BJ (cell line): ENCODE results near the gene LCP1. TPM values are rescaled to one million over a fixed set of nuclear protein-coding genes. Genes with fewer than 3 reads are reported as not detected.

Experiments
- CTCF ChIA-PET: fragments of 350-600 bp; formaldehyde crosslinking; extraction: SDS; loops from one replicate; lab custom pipeline; 2021; ENCODE audit warnings: antibody characterized with exemption, inconsistent platforms; lab: Yijun Ruan, JAX
- POLR2A ChIA-PET: fragments of 300-600 bp; sonication (Branson Sonifier 250); formaldehyde crosslinking; extraction: SDS; loops from one replicate; lab custom pipeline; 2021; ENCODE audit warnings: antibody characterized with exemption; lab: Charles Lee
- DNase-seq: peaks from one replicate; pipeline ENCODE4 v3.0.0-alpha.2; 2011; ENCODE audit warnings: low read depth
- H3K27me3 ChIP-seq: 2 replicates; pipeline ENCODE4 v1.6.0; 2011; ENCODE audit warnings: low read length; ENCODE audit not compliant: control insufficient read depth, insufficient read depth
- H3K36me3 ChIP-seq: 2 replicates; pipeline ENCODE4 v1.5.1; 2011; ENCODE audit warnings: low read length; ENCODE audit not compliant: control insufficient read depth, insufficient read depth
- H3K4me3 ChIP-seq: 2 replicates; pipeline ENCODE4 v1.5.1; 2011; ENCODE audit warnings: low read depth, mild to moderate bottlenecking, control low read depth, low read length
- CTCF ChIP-seq: IDR thresholded peaks from 2 replicates; pipeline ENCODE4 v1.5.1; 2011; ENCODE audit warnings: low read depth, mild to moderate bottlenecking, control low read depth, inconsistent platforms, low read length, moderate library complexity; ENCODE audit not compliant: insufficient read depth
- polyA plus RNA-seq: library from polyadenylated mRNA; depleted of rRNA; stranded (reverse); fragments of >200 nt; gene quantifications from 2 replicates; pipeline ENCODE4 v1.2.3, GENCODE V29; 2011

Gene LCP1
- polyA plus RNA-seq, 1 experiment = 0.06 TPM

GRCh38 chr13:46160065-46160464, 21.9 kb downstream of the LCP1 start:
- no peak for DNase-seq
- Histone ChIP-seq H3K4me3 (no peak overlapping the region), H3K27me3 (peaks cover 1% of the 10 kb centered on the region), H3K36me3 (no peaks in the 10 kb centered on the region)
- ChIA-PET POLR2A (no interaction called here), CTCF (interaction anchor here (1.0 to 3.0 kb wide), 20 partner anchors 8 to 571 kb away, joined by 3 to 31 read pairs (median 4); no protein-coding TSS in a partner anchor)
- TF ChIP-seq CTCF = no peak

DNA sequence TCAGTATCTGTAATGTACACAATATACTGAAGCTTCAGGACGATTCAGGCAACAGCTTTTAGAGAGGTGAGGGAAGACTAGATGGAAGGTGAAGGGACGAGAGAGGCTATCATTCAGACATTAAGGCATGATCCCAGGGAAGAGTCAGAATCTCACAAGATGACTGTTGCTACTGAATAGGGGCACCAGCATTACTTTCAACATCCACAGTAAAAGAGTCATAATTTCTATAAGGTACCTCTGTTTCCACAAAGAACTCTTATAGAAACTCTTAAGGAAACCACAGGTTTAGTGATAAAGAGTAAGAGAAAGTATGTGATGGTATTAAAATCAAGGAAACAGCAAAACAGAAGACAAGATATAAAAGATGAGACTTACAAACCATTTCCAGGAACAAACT, 23.0 kb downstream of the LCP1 start:
- ChIA-PET POLR2A (no interaction called here), CTCF (interaction anchor here (0.9 to 3.0 kb wide), 8 partner anchors 9 to 163 kb away, joined by 3 to 31 read pairs (median 9); no protein-coding TSS in a partner anchor)
- TF ChIP-seq CTCF = no peak
- Histone ChIP-seq H3K4me3 (no peak overlapping the region), H3K27me3 (peaks cover 1% of the 10 kb centered on the region), H3K36me3 (no peaks in the 10 kb centered on the region)
- no peak for DNase-seq

DNA sequence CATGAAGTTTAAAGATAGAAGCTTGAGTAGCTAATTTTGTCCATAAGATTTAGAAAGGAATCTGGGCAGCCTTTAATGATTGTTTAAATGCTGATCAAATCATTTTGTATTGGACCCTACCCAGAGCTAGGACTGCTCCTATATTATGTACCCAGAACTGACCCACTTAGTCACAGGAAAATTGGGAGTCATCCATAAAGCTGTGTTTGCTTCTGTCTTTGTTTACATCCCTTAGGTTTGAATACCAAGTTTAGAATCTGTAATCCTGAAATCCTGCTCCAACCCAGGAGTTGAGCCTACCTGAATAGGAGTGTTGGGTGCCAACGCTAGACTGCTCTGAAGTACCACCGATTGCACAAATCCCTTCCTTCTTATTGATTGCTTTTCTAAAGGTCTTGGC, 23.8 kb downstream of the LCP1 start:
- ChIA-PET CTCF (interaction anchor here (1.1 to 3.0 kb wide), 2 partner anchors 13 to 350 kb away, joined by 3 to 12 read pairs; no protein-coding TSS in a partner anchor), POLR2A (no interaction called here)
- TF ChIP-seq CTCF = no peak
- no peaks in the 10 kb centered on the region for H3K36me3 ChIP-seq
- H3K4me3 ChIP-seq = no peak overlapping the region
- H3K27me3 ChIP-seq = peaks cover 1% of the 10 kb centered on the region
- DNase-seq = no peak

GRCh38 chr13:46154136-46154801, 27.7 kb downstream of the LCP1 start:
- H3K36me3 ChIP-seq = no peaks in the 10 kb centered on the region
- ChIA-PET CTCF (interaction anchor here (0.6 to 1.7 kb wide), 4 partner anchors 14 to 347 kb away, joined by 3 to 6 read pairs (median 5); no protein-coding TSS in a partner anchor), POLR2A (no interaction called here)
- H3K27me3 ChIP-seq = no peaks in the 10 kb centered on the region; the same call in 1 of the 2 replicates
- DNase-seq = no peak
- H3K4me3 ChIP-seq = no peak overlapping the region
- TF ChIP-seq CTCF = no peak

DNA sequence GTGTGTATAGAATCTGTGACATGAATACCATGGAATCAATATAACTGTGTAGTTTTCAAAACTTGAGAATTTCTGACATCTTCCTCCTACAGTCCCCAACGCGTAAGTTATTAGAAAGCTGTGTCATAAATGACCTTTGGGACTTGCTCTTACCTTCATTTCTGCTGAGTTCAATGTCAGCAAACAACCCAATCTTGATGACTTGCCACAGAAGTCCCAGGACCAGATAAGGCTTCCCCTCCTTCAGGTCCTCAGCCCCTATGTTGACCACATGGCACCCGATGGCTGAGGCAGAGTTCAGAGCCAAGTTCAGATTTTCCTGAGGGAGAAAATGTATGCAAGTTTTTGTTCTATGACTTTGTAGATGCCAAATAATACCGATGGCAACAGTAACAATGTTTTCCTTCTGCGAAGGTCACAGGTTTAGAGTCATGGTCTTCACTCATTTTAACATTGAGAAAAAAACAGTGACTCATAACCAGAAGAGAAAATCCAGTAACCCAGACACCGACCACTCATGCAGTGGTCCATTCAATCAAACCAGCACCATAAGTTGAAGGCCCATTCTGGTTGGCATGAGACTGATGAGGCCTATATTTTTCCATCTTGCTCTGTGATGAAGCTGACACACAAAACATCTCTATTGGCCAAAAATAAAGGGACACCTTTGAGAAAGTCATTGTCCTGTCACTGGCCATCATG, 29.2 kb downstream of the LCP1 start:
- Histone ChIP-seq H3K27me3 (no peaks in the 10 kb centered on the region; the same call in 1 of the 2 replicates), H3K36me3 (no peaks in the 10 kb centered on the region), H3K4me3 (no peak overlapping the region)
- DNase-seq = no peak
- CTCF ChIA-PET = no interaction called here
- TF ChIP-seq CTCF = no peak
- POLR2A ChIA-PET = no interaction called here
